ENCODE data around the gene STMN1. TPM values are rescaled to one million over a fixed set of nuclear protein-coding genes. Genes with fewer than 3 reads are reported as not detected.

Gene STMN1
- total RNA-seq, 1 experiment from 2014 or later, result 206 TPM

DNA sequence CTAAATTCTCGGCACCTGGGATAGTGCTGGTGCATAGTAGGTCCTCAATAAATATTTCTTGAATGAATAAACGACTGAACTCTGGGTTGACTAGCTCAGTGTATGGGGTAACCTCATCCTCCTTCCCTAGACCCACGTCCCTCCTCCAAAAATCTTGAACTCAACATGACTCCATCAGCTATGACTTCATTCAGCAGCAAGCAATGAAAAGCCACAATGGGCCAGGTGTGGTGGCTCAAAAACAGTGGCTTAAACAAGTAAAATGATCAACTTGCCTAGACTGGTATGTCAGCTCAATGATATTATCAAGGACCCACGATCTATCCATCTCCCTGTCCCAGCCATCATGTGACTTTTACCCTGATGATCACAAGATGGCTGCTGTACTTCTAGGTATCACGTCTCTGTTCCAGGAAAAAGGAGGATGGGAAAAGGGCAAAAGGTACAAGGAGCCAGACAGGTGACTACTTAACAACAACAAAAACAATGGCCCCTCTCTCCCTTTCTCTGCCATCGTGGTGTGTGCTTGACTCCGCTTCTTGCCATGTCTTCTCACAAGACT is 17.7 kb downstream of the STMN1 start:
- intact Hi-C loops (cut with micrococcal nuclease), result no loop called here
- Histone ChIP-seq H3K27me3 (ENCODE audit: low read length) (no peaks in the 10 kb centered on the region), H3K9me3 (ENCODE audit: low read length) (no peaks in the 10 kb centered on the region), H3K27ac (ENCODE audit: low read length) (no peak overlapping the region), H4K20me1 (ENCODE audit: low read length) (no peaks in the 10 kb centered on the region), H3K9me2 (replicated peaks; ENCODE audit: low read length) (no peaks in the 10 kb centered on the region), H3K79me2 (ENCODE audit: low read length) (no peaks in the 10 kb centered on the region), H3K4me3 (ENCODE audit: low read length) (no peak overlapping the region), H2AFZ (ENCODE audit: low read length) (no peak overlapping the region), H3K4me1 (ENCODE audit: insufficient read depth, low read length) (peaks cover 43% of the 10 kb centered on the region), H3K36me3 (ENCODE audit: low read depth, low read length) (no peaks in the 10 kb centered on the region), H3K4me2 (ENCODE audit: low read length) (no peak overlapping the region), H3K9ac (ENCODE audit: low read length) (no peak overlapping the region), H3F3A (ENCODE audit: low read length, unreplicated experiment) (no peaks in the 10 kb centered on the region)
- no peak for TF ChIP-seq EZH2phosphoT487 (IDR thresholded peaks at IDR 0.05; ENCODE audit: borderline replicate concordance, low read length)
- TF ChIP-seq, protein P1, sequence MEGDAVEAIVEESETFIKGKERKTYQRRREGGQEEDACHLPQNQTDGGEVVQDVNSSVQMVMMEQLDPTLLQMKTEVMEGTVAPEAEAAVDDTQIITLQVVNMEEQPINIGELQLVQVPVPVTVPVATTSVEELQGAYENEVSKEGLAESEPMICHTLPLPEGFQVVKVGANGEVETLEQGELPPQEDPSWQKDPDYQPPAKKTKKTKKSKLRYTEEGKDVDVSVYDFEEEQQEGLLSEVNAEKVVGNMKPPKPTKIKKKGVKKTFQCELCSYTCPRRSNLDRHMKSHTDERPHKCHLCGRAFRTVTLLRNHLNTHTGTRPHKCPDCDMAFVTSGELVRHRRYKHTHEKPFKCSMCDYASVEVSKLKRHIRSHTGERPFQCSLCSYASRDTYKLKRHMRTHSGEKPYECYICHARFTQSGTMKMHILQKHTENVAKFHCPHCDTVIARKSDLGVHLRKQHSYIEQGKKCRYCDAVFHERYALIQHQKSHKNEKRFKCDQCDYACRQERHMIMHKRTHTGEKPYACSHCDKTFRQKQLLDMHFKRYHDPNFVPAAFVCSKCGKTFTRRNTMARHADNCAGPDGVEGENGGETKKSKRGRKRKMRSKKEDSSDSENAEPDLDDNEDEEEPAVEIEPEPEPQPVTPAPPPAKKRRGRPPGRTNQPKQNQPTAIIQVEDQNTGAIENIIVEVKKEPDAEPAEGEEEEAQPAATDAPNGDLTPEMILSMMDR (conservative IDR thresholded peaks at IDR 0.05; ENCODE audit: low read depth, low read length), result no peak
- TF ChIP-seq EZH2 (IDR thresholded peaks at IDR 0.05; ENCODE audit: low read length, unreplicated experiment), result no peak
- ATAC-seq (no peak), DNase-seq (no peak)
- BruUV-seq (replicated peaks), result no TSS peak
- POLR2A ChIA-PET (ENCODE audit: unreplicated experiment), result interaction anchor here (0.6 kb wide), 1 partner anchor 111 kb away, joined by 5 read pairs; no protein-coding TSS in a partner anchor
- CTCF ChIA-PET, result no interaction called here

DNA sequence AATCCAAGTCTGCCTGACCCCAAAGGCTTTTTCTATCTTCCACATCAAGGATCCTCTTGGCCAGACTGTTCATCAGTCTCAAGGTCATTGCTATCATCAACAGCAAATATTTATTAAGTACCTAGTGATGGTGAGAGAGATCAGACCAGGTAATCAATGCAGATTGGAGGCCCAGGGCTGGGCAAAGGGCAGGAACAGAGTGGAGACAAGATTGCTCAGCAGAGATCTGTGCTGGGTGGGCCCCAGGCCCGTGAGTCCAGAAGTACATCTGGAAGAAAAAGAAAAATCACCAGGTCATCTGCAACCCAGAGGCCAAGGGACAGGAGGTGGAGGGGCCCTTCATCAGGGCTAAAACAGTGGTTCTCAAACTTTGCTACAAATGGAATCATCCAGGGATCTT is 20.6 kb downstream of the STMN1 start:
- Histone ChIP-seq H3K4me3 (ENCODE audit: low read length) (no peak overlapping the region), H3K9ac (ENCODE audit: low read length) (no peak overlapping the region), H3K9me2 (replicated peaks; ENCODE audit: low read length) (no peaks in the 10 kb centered on the region), H2AFZ (ENCODE audit: low read length) (no peak overlapping the region), H3K27me3 (ENCODE audit: low read length) (no peaks in the 10 kb centered on the region), H3K4me2 (ENCODE audit: low read length) (no peak overlapping the region), H3K27ac (ENCODE audit: low read length) (no peak overlapping the region), H3F3A (ENCODE audit: low read length, unreplicated experiment) (no peaks in the 10 kb centered on the region), H4K20me1 (ENCODE audit: low read length) (no peaks in the 10 kb centered on the region), H3K9me3 (ENCODE audit: low read length) (no peaks in the 10 kb centered on the region), H3K36me3 (ENCODE audit: low read depth, low read length) (no peaks in the 10 kb centered on the region), H3K79me2 (ENCODE audit: low read length) (no peaks in the 10 kb centered on the region), H3K4me1 (ENCODE audit: insufficient read depth, low read length) (peaks cover 17% of the 10 kb centered on the region)
- CTCF ChIA-PET, result no interaction called here
- BruUV-seq (replicated peaks), result no TSS peak
- DNase-seq, result no peak
- intact Hi-C loops (cut with micrococcal nuclease), result no loop called here
- no peak for ATAC-seq
- POLR2A ChIA-PET (ENCODE audit: unreplicated experiment), result no interaction called here
- TF ChIP-seq, protein P1 (conservative IDR thresholded peaks at IDR 0.05; ENCODE audit: low read depth, low read length), result no peak
- TF ChIP-seq EZH2phosphoT487 (IDR thresholded peaks at IDR 0.05; ENCODE audit: borderline replicate concordance, low read length) (no peak), EZH2 (IDR thresholded peaks at IDR 0.05; ENCODE audit: low read length, unreplicated experiment) (no peak)

DNA sequence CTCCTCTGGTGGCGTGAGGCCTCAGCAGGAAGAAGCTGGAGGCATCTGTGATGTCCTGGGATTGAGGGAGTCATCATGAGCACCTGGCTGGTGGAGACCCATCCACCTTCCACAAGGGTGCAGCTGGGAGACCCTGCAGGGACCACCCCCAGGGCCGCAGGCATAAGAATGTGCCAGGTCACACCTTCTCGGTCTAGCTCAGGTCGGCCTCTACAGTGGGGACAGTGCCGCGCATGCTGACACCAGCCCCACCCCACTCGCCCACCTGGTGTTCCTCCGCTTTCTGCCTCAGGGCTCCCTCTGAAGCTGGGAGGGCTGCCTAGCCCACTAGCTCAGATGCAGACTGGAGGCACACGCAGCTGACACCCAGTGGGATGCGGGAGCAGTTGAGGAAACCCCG is 25.0 kb downstream of the STMN1 start:
- intact Hi-C loops (cut with micrococcal nuclease), result no loop called here
- POLR2A ChIA-PET (ENCODE audit: unreplicated experiment), result no interaction called here
- TF ChIP-seq, protein P1 (conservative IDR thresholded peaks at IDR 0.05; ENCODE audit: low read depth, low read length), result no peak
- TF ChIP-seq EZH2 (IDR thresholded peaks at IDR 0.05; ENCODE audit: low read length, unreplicated experiment) (no peak), EZH2phosphoT487 (IDR thresholded peaks at IDR 0.05; ENCODE audit: borderline replicate concordance, low read length) (no peak)
- no peak overlapping the region for H3K4me3 ChIP-seq (ENCODE audit: low read length)
- H3K27me3 ChIP-seq (ENCODE audit: low read length), result no peaks in the 10 kb centered on the region
- no peak overlapping the region for H2AFZ ChIP-seq (ENCODE audit: low read length)
- no peaks in the 10 kb centered on the region for H4K20me1 ChIP-seq (ENCODE audit: low read length)
- no TSS peak for BruUV-seq (replicated peaks)
- no peaks in the 10 kb centered on the region for H3K36me3 ChIP-seq (ENCODE audit: low read depth, low read length)
- H3K9me2 ChIP-seq (replicated peaks; ENCODE audit: low read length), result no peaks in the 10 kb centered on the region
- no peak overlapping the region for H3K4me2 ChIP-seq (ENCODE audit: low read length)
- H3K27ac ChIP-seq (ENCODE audit: low read length), result no peak overlapping the region
- no peak overlapping the region for H3K9ac ChIP-seq (ENCODE audit: low read length)
- H3F3A ChIP-seq (ENCODE audit: low read length, unreplicated experiment), result no peaks in the 10 kb centered on the region
- DNase-seq (no peak), ATAC-seq (no peak)
- H3K9me3 ChIP-seq (ENCODE audit: low read length), result no peaks in the 10 kb centered on the region
- no peaks in the 10 kb centered on the region for H3K4me1 ChIP-seq (ENCODE audit: insufficient read depth, low read length)
- no peaks in the 10 kb centered on the region for H3K79me2 ChIP-seq (ENCODE audit: low read length)
- CTCF ChIA-PET, result no interaction called here

Data from PC-3 (cell line).